GM18858 (cell line): ENCODE measurements around the gene ARHGAP21.

Source experiments
- ATAC-seq: cut with Tn5 transposase; IDR thresholded peaks from one replicate; pipeline ENCODE4 v1.9.1; 2021; ENCODE audit not compliant: unreplicated experiment

ARHGAP21 gene

GRCh38 chr10:24544776-24545175, 178.9 kb downstream of the ARHGAP21 start:
- no peak for ATAC-seq

GRCh38 chr10:24542314-24543270, 181.1 kb downstream of the ARHGAP21 start:
- no peak for ATAC-seq

GRCh38 chr10:24541239-24541753, 182.4 kb downstream of the ARHGAP21 start:
- no peak for ATAC-seq

GRCh38 chr10:24536636-24537035, 187.1 kb downstream of the ARHGAP21 start:
- ATAC-seq: no peak

GRCh38 chr10:24533981-24534380, 189.7 kb downstream of the ARHGAP21 start:
- no peak for ATAC-seq
